GM18870 (cell line): ENCODE results near the gene JAM3.
"Not testable (repeated sequence)": the region's sequence is repeated elsewhere in the genome, so short reads cannot be mapped to it uniquely, and the experiment has no call there.

ENCODE experiments used
- ATAC-seq: cut with Tn5 transposase; IDR thresholded peaks from one replicate; pipeline ENCODE4 v1.9.1; 2021; ENCODE audit warnings: moderate library complexity; ENCODE audit not compliant: unreplicated experiment

The JAM3 gene

GRCh38 chr11:134171951-134172350, 103.1 kb downstream of the JAM3 start:
- ATAC-seq = no peak

- no peak for ATAC-seq
Measured at GRCh38 chr11:134173296-134173695, 104.4 kb downstream of the JAM3 start.

- ATAC-seq = no peak
Measured at GRCh38 chr11:134176284-134176683, 107.4 kb downstream of the JAM3 start.

GRCh38 chr11:134178032-134178674, 109.3 kb downstream of the JAM3 start:
- ATAC-seq = no peak

- no peak for ATAC-seq
Measured at GRCh38 chr11:134181707-134182106, 112.8 kb downstream of the JAM3 start.

- not testable (repeated sequence) for ATAC-seq
Measured at GRCh38 chr11:134188092-134188491, 119.2 kb downstream of the JAM3 start.

GRCh38 chr11:134196756-134197155, 127.9 kb downstream of the JAM3 start:
- ATAC-seq = no peak

GRCh38 chr11:134199531-134199930, 130.7 kb downstream of the JAM3 start:
- no peak for ATAC-seq

- ATAC-seq = no peak
Measured at GRCh38 chr11:134200688-134201087, 131.8 kb downstream of the JAM3 start.
